Upper lobe of left lung (tissue), 6 donors: ENCODE results near the gene PRR29. TPM values are rescaled to one million over a fixed set of nuclear protein-coding genes. Genes with fewer than 3 reads are reported as not detected.
A peak's percentile ranks its signal among the peaks of the same experiment; 100 is the strongest.

Experiments used
- ATAC-seq, 2 donors: fragments of 200-7000 bp; cut with Tn5 transposase; one replicate each; pipeline ENCODE4 v1.9.1; 2022; ENCODE audit warnings: mild to moderate bottlenecking in 2 of 2, moderate library complexity in 2 of 2; ENCODE audit not compliant: low FRiP score in 2 of 2
- DNase-seq, 2 donors: peaks; one replicate each; pipeline ENCODE4 v3.0.0-alpha.2; 2019 to 2020
- H3K27ac ChIP-seq, 4 donors: fragments of 200-600 bp; sonication (generic); one replicate each; pipeline ENCODE4 v1.5.1; 2016 to 2019
- H3K27me3 ChIP-seq, 4 donors: fragments of 200-600 bp; sonication (generic); one replicate each; pipeline ENCODE4 v1.5.1; 2017 to 2019
- H3K36me3 ChIP-seq, 4 donors: fragments of 200-600 bp; sonication (generic); one replicate each; pipeline ENCODE4 v1.5.1; 2016 to 2019
- H3K4me1 ChIP-seq, 4 donors: fragments of 200-600 bp; sonication (generic); one replicate each; pipeline ENCODE4 v1.5.1; 2018 to 2019
- H3K4me3 ChIP-seq, 4 donors: fragments of 200-600 bp; sonication (generic); one replicate each; pipeline ENCODE4 v1.5.1; 2017 to 2019; ENCODE audit warnings: mild to moderate bottlenecking in 2 of 4, moderate library complexity in 1 of 4
- H3K9me3 ChIP-seq, 4 donors: fragments of 200-600 bp; sonication (generic); one replicate each; pipeline ENCODE4 v1.5.1; 2018 to 2019
- EP300 ChIP-seq, 4 donors: sonication (generic); formaldehyde crosslinking; IDR thresholded peaks; one replicate each; pipeline ENCODE4 v1.5.1; 2017; ENCODE audit warnings: antibody characterized with exemption in 4 of 4, control low read depth in 2 of 4
- POLR2A ChIP-seq, 4 donors: fragments of 450-650 bp; IDR thresholded peaks; one replicate each; pipeline ENCODE4 v1.5.1; 2016 to 2017; ENCODE audit warnings: antibody characterized with exemption in 4 of 4, mild to moderate bottlenecking in 2 of 4
- POLR2AphosphoS5 ChIP-seq, 2 donors: sonication (generic); formaldehyde crosslinking; IDR thresholded peaks; one replicate each; pipeline ENCODE4 v1.5.1; 2017; ENCODE audit warnings: antibody characterized with exemption in 2 of 2
- WGBS, 2 donors: methylation state at CpG; one replicate each; pipeline ENCODE4 v1.1.5; 2017 to 2018; 5-methylcytosine and 5-hydroxymethylcytosine counted together
- total RNA-seq, 6 donors: library from RNA; depleted of rRNA in 4 of 6; stranded (reverse); fragments of >200 nt in 4 of 6; gene quantifications; one replicate each; pipeline versions ENCODE4 v1.1.0 to v1.2.1, GENCODE V29; 2016 to 2021
- TF ChIP-seq, protein P1 (sequence below), 6 experiments: fragments of 450-650 bp in 4 of 6; fragments of 200-600 bp in 2 of 6; sonication (generic) in 2 of 6; IDR thresholded peaks; one replicate each; pipeline ENCODE4 v1.5.1; 2016 to 2019; ENCODE audit warnings: antibody characterized with exemption in 6 of 6
- donor health status: DM: no; HTN: no; CAD: no; lungs with moderate emphysema.
- donor health status: DM: no; HTN: yes; CAD: no; lungs with severe emphysema.

Gene PRR29
- total RNA-seq, 6 donors from 2014 or later, result 0.97 to 30.1 (median 12.1) TPM

- DNase-seq (peak in 1 of 2 donors; percentile 43), ATAC-seq (peak in 1 of 2 donors; percentile 44)
- Histone ChIP-seq H3K4me3 (no peak overlapping the region), H3K27me3 (no peaks in the 10 kb centered on the region), H3K4me1 (no peaks in the 10 kb centered on the region), H3K27ac (no peak overlapping the region), H3K36me3 (peaks cover 33 to 85% (median 71%) of the 10 kb centered on the region in 4 donors), H3K9me3 (no peaks in the 10 kb centered on the region)
- WGBS, 2 donors, result 83 to 91% methylated on average over 12 of the region's 12 CpGs
- TF ChIP-seq POLR2AphosphoS5 (IDR thresholded peaks at IDR 0.05) (no peak), POLR2A (IDR thresholded peaks at IDR 0.05) (no peak), EP300 (IDR thresholded peaks at IDR 0.05) (no peak)
- TF ChIP-seq, protein P1, sequence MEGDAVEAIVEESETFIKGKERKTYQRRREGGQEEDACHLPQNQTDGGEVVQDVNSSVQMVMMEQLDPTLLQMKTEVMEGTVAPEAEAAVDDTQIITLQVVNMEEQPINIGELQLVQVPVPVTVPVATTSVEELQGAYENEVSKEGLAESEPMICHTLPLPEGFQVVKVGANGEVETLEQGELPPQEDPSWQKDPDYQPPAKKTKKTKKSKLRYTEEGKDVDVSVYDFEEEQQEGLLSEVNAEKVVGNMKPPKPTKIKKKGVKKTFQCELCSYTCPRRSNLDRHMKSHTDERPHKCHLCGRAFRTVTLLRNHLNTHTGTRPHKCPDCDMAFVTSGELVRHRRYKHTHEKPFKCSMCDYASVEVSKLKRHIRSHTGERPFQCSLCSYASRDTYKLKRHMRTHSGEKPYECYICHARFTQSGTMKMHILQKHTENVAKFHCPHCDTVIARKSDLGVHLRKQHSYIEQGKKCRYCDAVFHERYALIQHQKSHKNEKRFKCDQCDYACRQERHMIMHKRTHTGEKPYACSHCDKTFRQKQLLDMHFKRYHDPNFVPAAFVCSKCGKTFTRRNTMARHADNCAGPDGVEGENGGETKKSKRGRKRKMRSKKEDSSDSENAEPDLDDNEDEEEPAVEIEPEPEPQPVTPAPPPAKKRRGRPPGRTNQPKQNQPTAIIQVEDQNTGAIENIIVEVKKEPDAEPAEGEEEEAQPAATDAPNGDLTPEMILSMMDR (IDR thresholded peaks at IDR 0.05), result no peak
Observed at GRCh38 chr17:64042700-64043485, 44.7 kb downstream of the PRR29 start.

GRCh38 chr17:64045176-64045575 lies 47.0 kb downstream of the PRR29 start:
- Histone ChIP-seq H3K36me3 (peaks cover 48 to 92% (median 81%) of the 10 kb centered on the region in 4 donors), H3K27ac (no peak overlapping the region), H3K4me1 (no peaks in the 10 kb centered on the region), H3K4me3 (no peak overlapping the region), H3K27me3 (no peaks in the 10 kb centered on the region), H3K9me3 (no peaks in the 10 kb centered on the region)
- TF ChIP-seq POLR2AphosphoS5 (IDR thresholded peaks at IDR 0.05), result no peak
- no peak for TF ChIP-seq EP300 (IDR thresholded peaks at IDR 0.05)
- TF ChIP-seq, protein P1 (IDR thresholded peaks at IDR 0.05), result no peak
- no peak for TF ChIP-seq POLR2A (IDR thresholded peaks at IDR 0.05)
- DNase-seq (no peak), ATAC-seq (no peak)
- WGBS, 2 donors, result 89 to 91% methylated on average over 13 of the region's 13 CpGs

- Histone ChIP-seq H3K9me3 (no peaks in the 10 kb centered on the region), H3K4me3 (no peak overlapping the region), H3K27ac (no peak overlapping the region), H3K4me1 (no peaks in the 10 kb centered on the region), H3K27me3 (no peaks in the 10 kb centered on the region), H3K36me3 (peaks cover 67 to 100% (median 91%) of the 10 kb centered on the region in 4 donors)
- DNase-seq (peak in 1 of 2 donors; percentile 56), ATAC-seq (no peak)
- 98 to 100% methylated on average over 8 to 9 of the region's 9 CpGs for WGBS, 2 donors
- TF ChIP-seq EP300 (IDR thresholded peaks at IDR 0.05), result no peak
- no peak for TF ChIP-seq POLR2A (IDR thresholded peaks at IDR 0.05)
- TF ChIP-seq, protein P1 (IDR thresholded peaks at IDR 0.05), result no peak
- TF ChIP-seq POLR2AphosphoS5 (IDR thresholded peaks at IDR 0.05), result no peak
Observed at GRCh38 chr17:64048805-64049204, 50.7 kb downstream of the PRR29 start.

DNA sequence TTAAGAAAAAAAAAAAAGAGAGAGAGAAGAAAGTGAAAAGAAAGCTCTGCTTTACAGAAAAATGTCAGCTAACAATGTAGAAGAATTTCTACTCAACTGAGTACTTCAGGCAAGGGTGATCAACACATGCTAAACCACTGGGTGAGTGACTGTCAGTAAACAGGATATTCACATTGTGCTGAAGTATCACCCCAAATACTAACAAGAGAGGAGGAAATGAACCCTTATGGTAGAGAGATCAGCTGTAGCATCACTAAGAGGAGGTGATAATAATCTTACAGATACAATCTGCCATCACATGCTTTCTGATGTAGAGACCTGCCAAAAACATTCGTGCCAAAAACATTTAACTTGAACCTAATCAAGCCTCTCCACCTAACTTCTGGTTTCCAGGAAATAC lies 53.0 kb downstream of the PRR29 start:
- H3K27ac ChIP-seq, result no peak overlapping the region
- no peak overlapping the region for H3K4me3 ChIP-seq
- WGBS, 2 donors, result 28 to 38% methylated on average over 1 of the region's 1 CpG
- H3K27me3 ChIP-seq, result no peaks in the 10 kb centered on the region
- peaks cover 48 to 100% (median 91%) of the 10 kb centered on the region in 4 donors for H3K36me3 ChIP-seq
- no peaks in the 10 kb centered on the region for H3K9me3 ChIP-seq
- TF ChIP-seq POLR2AphosphoS5 (IDR thresholded peaks at IDR 0.05) (no peak), EP300 (IDR thresholded peaks at IDR 0.05) (no peak), POLR2A (IDR thresholded peaks at IDR 0.05) (no peak)
- TF ChIP-seq, protein P1 (IDR thresholded peaks at IDR 0.05), result no peak
- H3K4me1 ChIP-seq, result no peaks in the 10 kb centered on the region
- no peak for ATAC-seq
- no peak for DNase-seq
